Measurements from ENCODE around the gene CD1E. TPM values are rescaled to one million over a fixed set of nuclear protein-coding genes. Genes with fewer than 3 reads are reported as not detected.

CD1E gene
- polyA plus RNA-seq, 1 of the 3 experiments (the other 2 are of a cell fraction): not detected

DNA sequence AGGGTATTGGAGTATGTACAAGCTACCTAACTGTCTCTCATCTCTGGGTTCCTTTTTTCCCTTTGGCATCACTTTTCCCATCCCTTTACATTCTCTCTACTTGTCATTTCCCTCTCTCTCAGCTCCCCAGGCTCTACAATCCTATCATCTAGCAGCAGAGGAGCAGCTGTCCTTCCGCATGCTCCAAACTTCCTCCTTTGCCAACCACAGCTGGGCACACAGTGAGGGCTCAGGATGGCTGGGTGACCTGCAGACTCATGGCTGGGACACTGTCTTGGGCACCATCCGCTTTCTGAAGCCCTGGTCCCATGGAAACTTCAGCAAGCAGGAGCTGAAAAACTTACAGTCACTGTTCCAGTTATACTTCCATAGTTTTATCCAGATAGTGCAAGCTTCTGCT lies 561 bp downstream of the CD1E start:
- Histone ChIP-seq H2AFZ (ENCODE audit: low read depth) (no peak overlapping the region), H3K79me2 (ENCODE audit: insufficient read depth) (no peaks in the 10 kb centered on the region), H3K9me2 (no peaks in the 10 kb centered on the region), H3K4me3 (ENCODE audit: low read depth in 2 of 2, low read length in 1 of 2) (no peak overlapping the region), H3K4me1 (ENCODE audit: control insufficient read depth in 1 of 2, insufficient read depth in 2 of 2, low read depth in 1 of 2, low read length in 1 of 2) (no peaks in the 10 kb centered on the region), H3K9ac (no peak overlapping the region), H3K9me3 (no peaks in the 10 kb centered on the region), H3K27ac (ENCODE audit: low read depth in 2 of 2, low read length in 1 of 2) (no peak overlapping the region), H4K20me1 (ENCODE audit: insufficient read depth) (no peaks in the 10 kb centered on the region), H3K27me3 (ENCODE audit: insufficient read depth) (0 out of 2 replicates have a peak, but pooled peaks cover 1% of the 10 kb centered on the region), H3F3A (replicated peaks; ENCODE audit: insufficient read depth) (no peaks in the 10 kb centered on the region), H3K4me2 (no peak overlapping the region), H3K36me3 (replicated peaks in 1 of 2; ENCODE audit: control insufficient read depth in 1 of 2, insufficient read depth in 2 of 2, low read length in 1 of 2) (no peaks in the 10 kb centered on the region)
- TF ChIP-seq NRF1 (IDR thresholded peaks at IDR 0.05; ENCODE audit: low read depth, low read length) (no peak), YY1 (IDR thresholded peaks at IDR 0.05; ENCODE audit: low read depth) (no peak), EZH2phosphoT487 (IDR thresholded peaks at IDR 0.05; ENCODE audit: borderline replicate concordance, low read depth) (no peak), SIN3A (IDR thresholded peaks at IDR 0.05; ENCODE audit: borderline replicate concordance, low read depth, low read length) (no peak), GABPA (IDR thresholded peaks at IDR 0.05; ENCODE audit: low read depth) (no peak), TAF1 (IDR thresholded peaks at IDR 0.05; ENCODE audit: borderline replicate concordance, low read depth, low read length) (no peak), MEF2A (IDR thresholded peaks at IDR 0.05; ENCODE audit: borderline replicate concordance, low read depth) (no peak), RCOR1 (IDR thresholded peaks at IDR 0.05; ENCODE audit: low read length) (no peak), SMC3 (IDR thresholded peaks at IDR 0.05; ENCODE audit: low read depth, low read length) (no peak), MXI1 (IDR thresholded peaks at IDR 0.05; ENCODE audit: low read depth, low read length) (no peak)
- TF ChIP-seq, protein P1, sequence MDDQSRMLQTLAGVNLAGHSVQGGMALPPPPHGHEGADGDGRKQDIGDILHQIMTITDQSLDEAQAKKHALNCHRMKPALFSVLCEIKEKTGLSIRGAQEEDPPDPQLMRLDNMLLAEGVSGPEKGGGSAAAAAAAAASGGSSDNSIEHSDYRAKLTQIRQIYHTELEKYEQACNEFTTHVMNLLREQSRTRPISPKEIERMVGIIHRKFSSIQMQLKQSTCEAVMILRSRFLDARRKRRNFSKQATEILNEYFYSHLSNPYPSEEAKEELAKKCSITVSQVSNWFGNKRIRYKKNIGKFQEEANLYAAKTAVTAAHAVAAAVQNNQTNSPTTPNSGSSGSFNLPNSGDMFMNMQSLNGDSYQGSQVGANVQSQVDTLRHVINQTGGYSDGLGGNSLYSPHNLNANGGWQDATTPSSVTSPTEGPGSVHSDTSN (IDR thresholded peaks at IDR 0.05): no peak
- TF ChIP-seq, protein P2, sequence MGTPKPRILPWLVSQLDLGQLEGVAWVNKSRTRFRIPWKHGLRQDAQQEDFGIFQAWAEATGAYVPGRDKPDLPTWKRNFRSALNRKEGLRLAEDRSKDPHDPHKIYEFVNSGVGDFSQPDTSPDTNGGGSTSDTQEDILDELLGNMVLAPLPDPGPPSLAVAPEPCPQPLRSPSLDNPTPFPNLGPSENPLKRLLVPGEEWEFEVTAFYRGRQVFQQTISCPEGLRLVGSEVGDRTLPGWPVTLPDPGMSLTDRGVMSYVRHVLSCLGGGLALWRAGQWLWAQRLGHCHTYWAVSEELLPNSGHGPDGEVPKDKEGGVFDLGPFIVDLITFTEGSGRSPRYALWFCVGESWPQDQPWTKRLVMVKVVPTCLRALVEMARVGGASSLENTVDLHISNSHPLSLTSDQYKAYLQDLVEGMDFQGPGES (IDR thresholded peaks at IDR 0.05; ENCODE audit: low read depth, low read length): no peak
- ChIA-PET POLR2A (no interaction called here), CTCF (no interaction called here)
- DNase-seq: no peak
- 2% methylated on average over 2 of the region's 2 CpGs for WGBS (ENCODE audit: low lambda C conversion rate)

DNA sequence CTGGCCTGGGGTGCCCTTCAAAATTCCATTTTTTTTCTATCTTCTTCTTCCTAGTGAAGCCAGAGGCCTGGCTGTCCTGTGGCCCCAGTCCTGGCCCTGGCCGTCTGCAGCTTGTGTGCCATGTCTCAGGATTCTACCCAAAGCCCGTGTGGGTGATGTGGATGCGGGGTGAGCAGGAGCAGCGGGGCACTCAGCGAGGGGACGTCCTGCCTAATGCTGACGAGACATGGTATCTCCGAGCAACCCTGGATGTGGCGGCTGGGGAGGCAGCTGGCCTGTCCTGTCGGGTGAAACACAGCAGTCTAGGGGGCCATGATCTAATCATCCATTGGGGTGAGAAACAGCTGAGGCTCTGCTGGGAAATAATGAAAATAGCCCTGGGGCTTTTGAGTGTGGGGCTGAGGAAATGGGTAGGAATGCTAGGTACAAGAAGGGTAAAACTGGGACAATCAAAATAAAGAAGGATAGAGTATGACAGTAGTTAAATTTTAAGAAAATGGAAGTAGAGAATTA lies 2.1 kb downstream of the CD1E start:
- Histone ChIP-seq H3K9me3 (no peaks in the 10 kb centered on the region), H3F3A (replicated peaks; ENCODE audit: insufficient read depth) (no peaks in the 10 kb centered on the region), H3K4me2 (no peak overlapping the region), H3K36me3 (replicated peaks in 1 of 2; ENCODE audit: control insufficient read depth in 1 of 2, insufficient read depth in 2 of 2, low read length in 1 of 2) (no peaks in the 10 kb centered on the region), H3K4me3 (ENCODE audit: low read depth in 2 of 2, low read length in 1 of 2) (no peak overlapping the region), H3K27me3 (ENCODE audit: insufficient read depth) (no peaks in the 10 kb centered on the region), H3K9ac (no peak overlapping the region), H4K20me1 (ENCODE audit: insufficient read depth) (no peaks in the 10 kb centered on the region), H3K79me2 (ENCODE audit: insufficient read depth) (no peaks in the 10 kb centered on the region), H3K9me2 (no peaks in the 10 kb centered on the region), H2AFZ (ENCODE audit: low read depth) (no peak overlapping the region), H3K27ac (ENCODE audit: low read depth in 2 of 2, low read length in 1 of 2) (no peak overlapping the region), H3K4me1 (ENCODE audit: control insufficient read depth in 1 of 2, insufficient read depth in 2 of 2, low read depth in 1 of 2, low read length in 1 of 2) (no peaks in the 10 kb centered on the region)
- CTCF ChIA-PET: no interaction called here
- POLR2A ChIA-PET: no interaction called here
- WGBS (ENCODE audit: low lambda C conversion rate): 4% methylated on average over 10 of the region's 10 CpGs
- no peak for DNase-seq
- TF ChIP-seq TCF12 (IDR thresholded peaks at IDR 0.05) (no peak), FOXM1 (IDR thresholded peaks at IDR 0.05; ENCODE audit: low read depth) (no peak), SIN3A (IDR thresholded peaks at IDR 0.05; ENCODE audit: borderline replicate concordance, low read depth, low read length) (no peak), FOXJ3 (CRISPR knock-in tag; IDR thresholded peaks at IDR 0.05) (no peak), TEAD4 (IDR thresholded peaks at IDR 0.05; ENCODE audit: borderline replicate concordance, insufficient read depth) (no peak)
- TF ChIP-seq, protein P3, sequence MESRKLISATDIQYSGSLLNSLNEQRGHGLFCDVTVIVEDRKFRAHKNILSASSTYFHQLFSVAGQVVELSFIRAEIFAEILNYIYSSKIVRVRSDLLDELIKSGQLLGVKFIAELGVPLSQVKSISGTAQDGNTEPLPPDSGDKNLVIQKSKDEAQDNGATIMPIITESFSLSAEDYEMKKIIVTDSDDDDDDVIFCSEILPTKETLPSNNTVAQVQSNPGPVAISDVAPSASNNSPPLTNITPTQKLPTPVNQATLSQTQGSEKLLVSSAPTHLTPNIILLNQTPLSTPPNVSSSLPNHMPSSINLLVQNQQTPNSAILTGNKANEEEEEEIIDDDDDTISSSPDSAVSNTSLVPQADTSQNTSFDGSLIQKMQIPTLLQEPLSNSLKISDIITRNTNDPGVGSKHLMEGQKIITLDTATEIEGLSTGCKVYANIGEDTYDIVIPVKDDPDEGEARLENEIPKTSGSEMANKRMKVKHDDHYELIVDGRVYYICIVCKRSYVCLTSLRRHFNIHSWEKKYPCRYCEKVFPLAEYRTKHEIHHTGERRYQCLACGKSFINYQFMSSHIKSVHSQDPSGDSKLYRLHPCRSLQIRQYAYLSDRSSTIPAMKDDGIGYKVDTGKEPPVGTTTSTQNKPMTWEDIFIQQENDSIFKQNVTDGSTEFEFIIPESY (IDR thresholded peaks at IDR 0.05; ENCODE audit: borderline replicate concordance, low read depth): no peak
- TF ChIP-seq, protein P1 (IDR thresholded peaks at IDR 0.05): no peak
